Measurements from ENCODE around the gene SH3RF3.
"Not testable (repeated sequence)": the region's sequence is repeated elsewhere in the genome, so short reads cannot be mapped to it uniquely, and the experiment has no call there.

The SH3RF3 gene

DNA sequence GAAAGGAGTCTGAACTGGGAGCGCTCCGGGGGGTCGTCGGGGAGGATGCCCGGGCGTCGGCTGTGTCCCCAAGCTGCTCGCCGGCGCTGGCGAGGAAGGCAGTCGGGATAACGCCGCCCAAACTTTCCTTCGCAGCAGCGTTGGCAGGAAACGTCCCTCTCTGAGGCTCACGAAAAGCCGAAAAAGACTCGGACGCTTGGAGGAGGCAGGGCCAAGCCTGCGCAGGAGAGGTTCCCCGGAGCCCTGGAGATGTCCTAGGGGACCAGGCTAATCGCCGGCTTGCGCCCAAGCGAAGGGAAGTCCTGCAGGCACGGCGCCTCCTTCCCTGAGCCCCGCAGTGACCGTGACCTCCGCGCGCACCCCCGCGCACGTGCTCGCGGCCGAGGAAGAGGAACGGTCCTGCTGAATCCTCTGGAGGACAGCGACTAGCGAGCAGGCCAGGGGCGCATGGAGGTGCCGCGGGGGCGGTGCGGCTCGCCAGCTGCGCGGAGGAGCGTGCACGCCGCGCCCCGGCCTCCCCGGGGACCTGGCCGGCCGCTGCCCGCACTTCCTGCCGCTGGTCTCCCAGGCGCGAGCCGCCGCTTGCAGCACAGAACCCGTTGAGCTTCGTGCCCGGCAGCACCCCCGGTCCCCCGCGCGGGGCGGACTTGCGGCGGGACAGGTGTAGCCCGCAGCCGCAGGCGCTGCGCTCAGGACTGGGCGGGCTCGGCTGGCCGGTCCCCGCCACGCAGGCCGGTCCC lies at the start of gene SH3RF3:
SH3RF3 (plus strand) TSS at position 590 of the 740 bp plus-strand sequence.
- peak; percentile 35 for DNase-seq

- no peak for DNase-seq
Measured at GRCh38 chr2:109079590-109079989, 49.4 kb upstream of the SH3RF3 start.

DNA sequence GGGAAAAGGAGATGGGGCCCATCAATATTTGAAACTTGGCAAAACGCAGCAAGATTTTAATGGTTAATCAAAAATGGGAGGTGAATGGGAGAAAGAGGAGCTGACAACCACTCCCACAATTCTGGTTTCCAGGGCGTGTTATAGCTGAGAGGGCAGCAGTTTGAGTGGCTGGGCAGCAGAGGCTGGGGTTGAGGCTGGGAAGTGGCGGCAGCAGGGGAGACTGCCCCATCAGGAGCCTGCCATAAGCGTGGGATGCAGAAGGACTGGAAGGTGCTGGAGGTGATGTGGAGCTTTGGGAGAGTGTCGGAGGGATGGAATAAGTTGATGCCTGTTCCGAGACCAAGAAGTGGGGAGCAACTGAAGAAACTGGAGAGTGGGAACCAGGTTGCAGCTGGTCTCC lies 48.9 kb upstream of the SH3RF3 start:
- no peak for DNase-seq

DNA sequence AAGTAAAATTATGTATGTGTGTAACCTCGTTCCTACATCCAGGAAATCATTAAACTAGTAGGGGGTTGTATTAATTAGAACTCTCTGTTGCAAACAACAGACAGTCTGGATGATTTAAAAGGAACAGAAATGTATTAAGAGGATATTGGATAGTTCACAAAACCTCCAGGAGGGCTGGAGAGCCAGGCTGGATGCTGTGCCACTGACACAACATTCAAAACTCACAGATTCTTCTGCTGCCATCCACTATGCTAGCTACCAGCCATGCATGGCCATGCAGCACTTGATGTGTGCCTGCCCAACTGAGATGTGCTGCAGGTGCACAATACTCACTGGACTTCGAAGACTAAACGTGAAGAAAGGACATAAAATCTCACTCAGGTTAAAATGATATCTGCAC lies 48.2 kb upstream of the SH3RF3 start:
- no peak for DNase-seq

GRCh38 chr2:109081374-109081773 lies 47.6 kb upstream of the SH3RF3 start:
- no peak for DNase-seq

DNA sequence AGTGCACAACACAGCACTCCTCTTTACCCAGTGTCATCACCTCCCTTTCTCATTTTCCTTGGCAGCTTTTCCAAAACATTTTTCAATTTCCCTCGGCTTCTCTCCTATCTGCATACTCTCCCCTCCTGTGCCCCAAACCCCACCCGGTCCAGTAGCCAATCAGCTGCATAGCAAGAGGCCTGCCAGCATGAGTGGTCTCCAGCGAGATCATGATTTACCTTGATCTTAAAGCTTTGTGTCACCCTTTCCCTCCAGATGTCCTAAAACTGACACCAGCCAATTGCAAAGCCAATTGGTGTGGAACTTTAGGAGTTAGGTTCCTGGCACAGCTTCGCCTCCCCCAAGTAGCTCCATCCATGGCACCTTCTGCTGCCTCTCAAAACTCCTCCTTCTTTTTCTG lies 45.2 kb upstream of the SH3RF3 start:
- DNase-seq: no peak

DNA sequence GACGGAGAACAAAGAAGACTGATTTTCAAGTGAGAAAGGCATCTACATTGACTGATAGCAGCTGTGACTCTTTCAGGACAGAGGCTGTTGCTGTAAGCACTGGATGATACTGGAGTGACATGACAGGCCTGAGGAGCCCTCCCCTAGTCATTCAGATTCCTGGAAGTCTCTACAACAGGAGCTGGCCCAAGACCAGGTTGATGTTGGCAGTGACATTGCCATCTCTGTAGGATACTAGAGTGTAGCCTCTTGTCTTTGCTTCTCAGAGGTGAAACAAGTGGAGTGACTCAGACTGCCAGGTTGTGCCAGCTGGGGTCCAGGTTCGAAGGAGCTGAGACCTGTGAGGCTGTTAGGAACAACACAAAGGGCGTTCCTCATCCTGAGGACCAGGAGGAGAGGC lies 44.7 kb upstream of the SH3RF3 start:
- no peak for DNase-seq

- no peak for DNase-seq
Measured at GRCh38 chr2:109085912-109086742, 42.9 kb upstream of the SH3RF3 start.

DNA sequence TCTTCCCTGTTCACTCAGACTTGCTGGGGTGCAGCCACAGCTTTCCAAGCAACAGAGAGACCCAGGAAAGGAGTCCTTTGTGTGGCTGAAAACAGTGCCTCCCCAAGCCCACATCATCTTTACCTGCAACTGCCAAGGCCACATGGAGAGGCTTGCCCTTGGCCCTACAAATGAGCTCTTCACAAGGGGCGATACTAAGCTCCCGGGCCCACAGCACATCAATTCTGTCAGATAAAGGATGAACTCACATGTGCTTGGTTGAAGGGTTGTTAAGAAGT lies 42.3 kb upstream of the SH3RF3 start:
- no peak for DNase-seq

DNA sequence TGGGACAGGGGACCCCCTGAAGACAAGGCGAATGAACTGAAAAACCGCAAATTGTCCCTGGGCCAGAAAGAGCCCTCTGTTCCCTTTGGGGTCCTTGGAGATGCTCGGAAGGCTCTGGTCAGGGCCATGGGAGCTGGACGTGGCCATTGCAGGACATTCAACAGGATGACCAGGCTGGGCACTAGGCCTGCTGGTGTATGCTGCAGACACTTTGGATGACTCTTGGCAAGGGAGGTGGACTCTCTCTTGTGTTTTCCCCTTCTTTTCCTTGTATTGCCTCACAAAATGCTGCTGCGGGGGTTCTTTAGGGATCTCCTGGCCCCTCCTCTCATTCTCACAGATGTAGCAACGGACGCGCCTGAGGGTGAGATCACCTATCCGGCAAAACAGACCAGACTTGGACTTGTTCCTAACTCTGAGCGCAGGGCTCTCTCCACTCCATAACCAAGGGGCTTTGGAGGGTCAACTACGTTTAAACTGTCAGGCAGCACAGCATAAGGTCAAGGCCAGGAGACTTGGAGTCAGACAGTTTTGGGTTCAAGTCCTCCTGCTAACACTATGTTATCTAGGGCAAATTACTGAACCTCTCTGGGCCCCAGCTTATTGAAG lies 41.8 kb upstream of the SH3RF3 start:
- no peak for DNase-seq

DNA sequence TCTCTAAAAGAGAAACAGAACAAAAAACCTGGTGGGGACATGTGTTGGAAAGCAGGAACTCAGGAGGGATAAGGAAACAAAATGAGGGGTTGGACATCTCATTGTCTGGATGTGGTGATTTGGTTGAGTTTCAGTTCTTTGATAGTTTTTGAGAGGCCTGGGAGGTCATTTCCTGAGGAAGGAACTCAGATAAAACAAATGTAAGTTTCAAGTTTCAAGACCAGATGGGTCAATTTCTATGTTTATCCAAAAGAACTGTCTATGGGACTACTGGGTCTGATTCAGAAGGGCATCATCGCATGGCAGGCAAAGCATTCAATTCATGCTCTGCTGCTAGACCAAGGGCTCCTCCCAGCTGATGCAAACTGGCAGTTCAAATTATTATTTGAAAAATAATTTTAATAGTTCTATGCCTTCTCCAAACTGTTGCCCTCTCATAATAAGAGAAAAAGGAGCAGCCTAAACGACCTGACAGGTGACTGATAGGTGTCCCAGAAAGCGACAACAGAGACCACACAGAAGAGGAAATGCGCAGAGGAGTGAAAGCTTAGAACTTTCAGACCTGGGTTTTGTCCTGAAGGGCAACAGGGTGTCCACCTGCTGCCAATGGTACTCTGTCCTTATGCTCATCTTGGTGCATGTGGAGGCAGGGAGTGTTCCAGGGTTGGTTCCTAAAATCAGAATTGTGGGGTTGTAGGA lies 39.3 kb upstream of the SH3RF3 start:
- no peak for DNase-seq

DNA sequence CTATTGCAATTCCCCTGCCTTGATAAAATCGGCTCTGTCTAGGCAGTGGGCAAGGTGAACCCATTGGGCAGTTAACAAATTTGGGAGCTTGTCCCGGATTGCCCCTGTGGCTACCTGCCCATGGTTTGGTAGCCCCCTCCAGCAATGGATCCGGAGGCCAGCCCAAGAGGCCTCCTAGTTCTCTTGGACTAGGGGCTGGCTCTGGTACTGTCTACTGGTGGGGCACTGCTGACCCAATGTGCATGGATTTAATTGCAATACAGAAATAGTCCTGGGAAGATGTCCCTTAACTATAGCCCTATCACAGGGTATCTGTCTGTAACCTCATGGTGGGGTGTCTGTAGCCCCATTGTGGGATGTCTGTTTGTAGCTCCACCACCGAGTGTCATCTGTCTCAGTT lies 37.5 kb upstream of the SH3RF3 start:
- DNase-seq: no peak

GRCh38 chr2:109094144-109094543 lies 34.9 kb upstream of the SH3RF3 start:
- DNase-seq: no peak

- no peak for DNase-seq
Measured at GRCh38 chr2:109098251-109098920, 30.6 kb upstream of the SH3RF3 start.

GRCh38 chr2:109098921-109099273 lies 30.1 kb upstream of the SH3RF3 start:
- no peak for DNase-seq

DNA sequence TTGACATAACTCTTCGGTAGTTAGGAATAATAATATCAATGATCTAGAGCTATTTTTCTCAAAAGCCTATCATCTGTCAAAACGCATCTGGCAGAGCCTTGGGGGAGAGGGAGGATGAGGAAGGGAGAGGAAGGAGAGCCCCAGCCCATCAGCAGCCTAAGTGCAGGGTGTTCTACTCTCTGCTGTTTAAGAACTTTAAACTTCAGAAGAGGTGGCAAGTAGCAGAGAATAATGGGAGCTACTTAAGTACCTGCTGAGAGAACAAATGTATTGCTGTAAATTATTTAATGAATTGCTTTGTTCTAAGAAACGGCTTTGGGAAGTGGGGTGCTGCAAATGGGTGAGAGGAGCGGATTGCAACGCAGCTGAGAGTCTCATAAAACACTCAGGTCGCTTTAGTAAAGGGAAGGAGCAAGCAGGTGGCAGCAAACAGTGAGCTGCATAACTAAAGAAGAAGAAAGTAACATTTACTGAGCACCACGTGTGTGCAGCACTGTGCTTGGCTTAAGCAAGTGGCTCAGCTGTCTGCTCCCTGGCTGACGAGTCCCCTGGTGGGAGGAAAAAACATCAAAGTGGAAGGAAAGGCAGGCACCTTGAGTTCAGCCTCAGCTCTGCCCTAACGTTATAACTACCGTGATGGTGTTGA lies 26.3 kb upstream of the SH3RF3 start:
- no peak for DNase-seq

DNA sequence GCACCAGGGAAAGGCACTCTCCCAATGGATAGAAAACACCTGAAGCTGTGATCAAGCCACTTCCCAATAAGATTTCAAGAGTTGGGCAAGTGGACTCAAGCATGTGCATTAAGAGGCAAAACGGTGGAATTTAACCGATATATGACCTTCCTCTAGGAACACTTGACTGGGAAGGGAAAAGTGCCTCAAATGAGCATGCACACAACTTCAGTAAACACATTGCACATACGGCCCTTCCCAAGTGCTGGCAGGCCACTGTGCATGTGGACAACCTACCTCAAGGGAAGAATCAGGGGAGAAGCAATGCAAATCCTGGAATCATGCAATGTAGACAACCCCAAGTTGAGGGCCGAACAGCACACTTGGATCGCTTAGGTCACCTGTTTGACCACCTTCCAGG lies 23.9 kb upstream of the SH3RF3 start:
- DNase-seq: no peak

DNA sequence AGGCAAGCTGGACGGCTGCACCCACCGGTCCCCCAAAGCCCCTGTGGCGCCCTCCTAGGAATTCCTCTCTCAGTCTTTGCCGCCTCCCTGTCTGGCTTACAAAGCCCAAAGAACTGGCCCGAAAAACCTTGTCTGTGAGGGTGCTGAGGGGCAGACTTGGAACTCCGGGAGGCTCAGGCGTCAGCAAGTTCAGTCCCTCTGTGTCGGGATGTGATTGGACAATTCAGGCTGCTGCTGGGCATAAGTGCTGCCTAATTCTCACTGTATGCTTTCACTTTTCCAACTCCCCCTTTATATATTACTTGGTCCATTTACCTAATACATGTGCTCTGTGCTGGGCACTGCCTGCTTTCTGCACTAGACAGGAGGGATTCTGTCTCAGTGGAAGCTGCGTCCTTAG lies 20.3 kb upstream of the SH3RF3 start:
- DNase-seq: no peak

- no peak for DNase-seq
Measured at GRCh38 chr2:109109342-109109741, 19.7 kb upstream of the SH3RF3 start.

DNA sequence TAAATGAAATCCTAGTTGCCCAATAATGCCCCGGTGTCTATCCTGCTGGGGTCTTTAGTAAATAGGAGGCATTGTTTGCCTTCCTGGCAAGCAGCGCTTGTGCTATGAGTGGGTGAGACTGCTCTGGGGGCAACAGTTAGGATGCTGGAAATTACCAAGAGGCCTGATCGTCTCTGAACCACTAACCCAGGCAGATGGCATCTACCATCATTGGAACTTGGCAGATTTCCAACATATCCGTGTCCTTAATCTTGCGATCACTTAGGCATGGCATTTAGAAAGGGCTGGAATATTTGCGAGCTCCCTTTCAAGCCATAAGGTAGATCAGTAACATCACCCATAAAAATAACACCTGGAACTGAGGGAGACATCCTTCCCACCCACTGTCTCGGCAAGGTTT lies 18.8 kb upstream of the SH3RF3 start:
- DNase-seq: no peak

GRCh38 chr2:109117181-109117580 lies 11.8 kb upstream of the SH3RF3 start:
- not testable (repeated sequence) for DNase-seq

DNA sequence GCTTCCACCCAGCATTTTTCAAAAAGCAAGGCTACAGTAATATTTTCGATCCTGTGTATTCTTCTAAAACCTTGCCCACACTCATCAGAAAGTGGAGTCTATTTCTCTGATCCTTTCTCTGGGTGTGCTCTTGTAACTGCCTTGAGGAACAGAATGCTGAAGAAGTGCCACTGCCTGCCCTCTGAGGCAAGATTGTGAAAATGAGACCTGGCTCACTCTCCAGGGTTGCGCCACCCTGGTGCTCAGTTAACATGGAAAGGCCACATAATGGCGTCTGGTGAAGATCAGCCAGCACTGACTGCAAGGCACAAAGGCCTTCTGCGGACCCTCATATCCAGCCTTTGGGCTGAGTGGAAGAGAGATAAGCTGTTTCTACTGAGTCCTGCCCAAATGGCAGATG lies 11.2 kb upstream of the SH3RF3 start:
- no peak for DNase-seq

GRCh38 chr2:109118321-109118720 lies 10.7 kb upstream of the SH3RF3 start:
- DNase-seq: no peak

Data from hematopoietic multipotent progenitor cell treated with erythropoietin and hydrocortisone succinate and interleukin-3 and kit ligand, for 4 days (in vitro differentiated cells).